ENCODE measurements around the gene SLC30A7. TPM values are rescaled to one million over a fixed set of nuclear protein-coding genes. Genes with fewer than 3 reads are reported as not detected.

Gene SLC30A7
- 37.6 and 38.5 TPM in 2 replicates for total RNA-seq

GRCh38 chr1:100895540-100896480, at the start of gene SLC30A7:
SLC30A7 (plus strand) TSS chr1:100896090; CDS start chr1:100896263, 173 bp downstream.

GRCh38 chr1:100894603-100895539, 1.0 kb upstream of the SLC30A7 start, which contains the start of gene EXTL2:
EXTL2 (minus strand) TSS chr1:100894842; CDS start chr1:100888757, 6,085 bp downstream.

GRCh38 chr1:101025657-101026429, 130.0 kb downstream of the SLC30A7 start, which contains the start of gene DPH5:
DPH5 (minus strand) TSS chr1:101025784; CDS start chr1:101025443, 341 bp downstream.

Other genes starting within 250 kb of the SLC30A7 start
- 0.26 and 0.43 TPM in 2 replicates for gene VCAM1, start 176.3 kb upstream of the SLC30A7 start, total RNA-seq
- 12.5 and 16.8 TPM in 2 replicates for gene EXTL2, start 1.2 kb upstream of the SLC30A7 start, total RNA-seq
- 16.8 and 28.6 TPM in 2 replicates for gene DPH5, start 129.7 kb downstream of the SLC30A7 start, total RNA-seq

Measured in dermis lymphatic vessel endothelial cell (primary cell).